ENCODE data around the gene THSD7B. TPM values are rescaled to one million over a fixed set of nuclear protein-coding genes. Genes with fewer than 3 reads are reported as not detected.

The THSD7B gene
- total and polyA plus RNA-seq, 10 of the 15 experiments (the other 5 are each of a cell fraction or from before 2014, with no cell fraction given), result 0.03 to 0.56 (median 0.28) TPM

DNA sequence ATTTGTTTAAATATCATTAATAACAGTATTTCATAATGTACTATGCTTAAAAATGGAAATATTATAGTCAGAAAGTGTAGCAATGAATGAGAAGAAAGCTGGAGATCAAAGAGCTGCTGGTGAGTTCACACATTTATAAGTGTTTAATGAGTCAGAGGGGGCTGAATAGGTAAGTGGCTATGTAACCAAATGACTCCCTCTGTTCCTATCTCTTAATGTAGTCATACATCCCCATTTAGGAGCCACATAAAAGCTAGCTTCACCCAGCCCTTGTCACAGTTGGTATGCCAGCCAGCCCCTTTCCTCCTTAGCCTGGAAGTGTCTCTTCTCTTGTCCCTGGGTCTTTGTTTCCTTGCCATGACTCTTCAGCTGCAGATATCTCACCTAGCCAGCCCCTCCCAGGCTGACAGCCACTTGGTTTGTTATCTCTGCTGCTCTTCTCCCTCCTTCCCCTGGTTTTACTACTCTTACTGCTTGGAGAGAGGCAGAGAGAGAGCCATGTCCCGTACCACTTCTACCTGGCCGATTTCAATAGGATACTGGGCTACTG lies 760.4 kb downstream of the THSD7B start (continued):
- TF ChIP-seq, protein P1, sequence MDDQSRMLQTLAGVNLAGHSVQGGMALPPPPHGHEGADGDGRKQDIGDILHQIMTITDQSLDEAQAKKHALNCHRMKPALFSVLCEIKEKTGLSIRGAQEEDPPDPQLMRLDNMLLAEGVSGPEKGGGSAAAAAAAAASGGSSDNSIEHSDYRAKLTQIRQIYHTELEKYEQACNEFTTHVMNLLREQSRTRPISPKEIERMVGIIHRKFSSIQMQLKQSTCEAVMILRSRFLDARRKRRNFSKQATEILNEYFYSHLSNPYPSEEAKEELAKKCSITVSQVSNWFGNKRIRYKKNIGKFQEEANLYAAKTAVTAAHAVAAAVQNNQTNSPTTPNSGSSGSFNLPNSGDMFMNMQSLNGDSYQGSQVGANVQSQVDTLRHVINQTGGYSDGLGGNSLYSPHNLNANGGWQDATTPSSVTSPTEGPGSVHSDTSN (IDR thresholded peaks at IDR 0.05; ENCODE audit: insufficient replicate concordance, low read depth, low read length), result no peak

DNA sequence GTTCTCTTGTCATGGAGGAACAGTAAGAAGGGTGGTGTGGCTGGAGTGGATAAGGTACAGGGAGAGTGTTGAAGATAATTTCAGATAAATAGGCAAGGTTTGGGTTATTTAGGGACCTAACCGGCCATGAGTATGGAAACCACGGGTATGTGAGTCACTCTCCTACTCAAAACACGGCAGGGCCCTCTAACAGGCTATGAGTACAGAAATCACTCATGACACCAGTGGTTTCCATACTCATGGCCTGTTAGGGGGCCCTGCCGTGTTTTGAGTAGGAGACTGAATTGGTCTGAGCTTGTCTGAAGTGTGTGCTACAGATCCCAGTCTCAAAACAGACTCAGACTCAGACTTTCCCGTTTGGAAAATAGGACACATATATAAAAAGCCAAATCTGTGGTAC lies 770.6 kb downstream of the THSD7B start:
- FAIRE-seq (no peak), DNase-seq (ENCODE audit: low read depth, low spot score) (no peak), ATAC-seq (peak; percentile 61)
- in situ Hi-C loops (cut with MboI), result no loop called here
- Histone ChIP-seq H3K4me1 (ENCODE audit: control insufficient read depth, insufficient read depth, low read length) (no peaks in the 10 kb centered on the region), H4K20me1 (ENCODE audit: control insufficient read depth, insufficient read depth) (no peaks in the 10 kb centered on the region), H3K27me3 (replicated peaks in 1 of 2; ENCODE audit: control insufficient read depth in 2 of 2, insufficient read depth in 2 of 2, low read length in 1 of 2) (no peaks in the 10 kb centered on the region), H3K27ac (ENCODE audit: control insufficient read depth, insufficient read depth) (no peak overlapping the region), H3K79me2 (ENCODE audit: control insufficient read depth, insufficient read depth, low read length) (no peaks in the 10 kb centered on the region), H2AFZ (ENCODE audit: control insufficient read depth, low read depth, low read length) (no peak overlapping the region), H3K4me2 (ENCODE audit: control insufficient read depth, insufficient read depth) (no peak overlapping the region), H3K9me3 (replicated peaks; ENCODE audit: control insufficient read depth, insufficient read depth, low read length) (no peaks in the 10 kb centered on the region), H3K4me3 (no peak overlapping the region), H3K9ac (ENCODE audit: control insufficient read depth, insufficient read depth, low read length) (no peak overlapping the region), H3K36me3 (ENCODE audit: control insufficient read depth in 2 of 2, insufficient read depth in 2 of 2, low read length in 1 of 2) (no peaks in the 10 kb centered on the region)
- POLR2A ChIA-PET, result no interaction called here
- intact Hi-C loops (cut with micrococcal nuclease; ENCODE audit: unreplicated experiment), result no loop called here
- TF ChIP-seq, protein P2, sequence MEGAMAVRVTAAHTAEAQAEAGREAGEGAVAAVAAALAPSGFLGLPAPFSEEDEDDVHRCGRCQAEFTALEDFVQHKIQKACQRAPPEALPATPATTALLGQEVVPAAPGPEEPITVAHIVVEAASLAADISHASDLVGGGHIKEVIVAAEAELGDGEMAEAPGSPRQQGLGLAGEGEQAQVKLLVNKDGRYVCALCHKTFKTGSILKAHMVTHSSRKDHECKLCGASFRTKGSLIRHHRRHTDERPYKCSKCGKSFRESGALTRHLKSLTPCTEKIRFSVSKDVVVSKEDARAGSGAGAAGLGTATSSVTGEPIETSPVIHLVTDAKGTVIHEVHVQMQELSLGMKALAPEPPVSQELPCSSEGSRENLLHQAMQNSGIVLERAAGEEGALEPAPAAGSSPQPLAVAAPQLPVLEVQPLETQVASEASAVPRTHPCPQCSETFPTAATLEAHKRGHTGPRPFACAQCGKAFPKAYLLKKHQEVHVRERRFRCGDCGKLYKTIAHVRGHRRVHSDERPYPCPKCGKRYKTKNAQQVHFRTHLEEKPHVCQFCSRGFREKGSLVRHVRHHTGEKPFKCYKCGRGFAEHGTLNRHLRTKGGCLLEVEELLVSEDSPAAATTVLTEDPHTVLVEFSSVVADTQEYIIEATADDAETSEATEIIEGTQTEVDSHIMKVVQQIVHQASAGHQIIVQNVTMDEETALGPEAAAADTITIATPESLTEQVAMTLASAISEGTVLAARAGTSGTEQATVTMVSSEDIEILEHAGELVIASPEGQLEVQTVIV (IDR thresholded peaks at IDR 0.05; ENCODE audit: borderline replicate concordance, partially characterized antibody), result no peak
- TF ChIP-seq, protein P3, sequence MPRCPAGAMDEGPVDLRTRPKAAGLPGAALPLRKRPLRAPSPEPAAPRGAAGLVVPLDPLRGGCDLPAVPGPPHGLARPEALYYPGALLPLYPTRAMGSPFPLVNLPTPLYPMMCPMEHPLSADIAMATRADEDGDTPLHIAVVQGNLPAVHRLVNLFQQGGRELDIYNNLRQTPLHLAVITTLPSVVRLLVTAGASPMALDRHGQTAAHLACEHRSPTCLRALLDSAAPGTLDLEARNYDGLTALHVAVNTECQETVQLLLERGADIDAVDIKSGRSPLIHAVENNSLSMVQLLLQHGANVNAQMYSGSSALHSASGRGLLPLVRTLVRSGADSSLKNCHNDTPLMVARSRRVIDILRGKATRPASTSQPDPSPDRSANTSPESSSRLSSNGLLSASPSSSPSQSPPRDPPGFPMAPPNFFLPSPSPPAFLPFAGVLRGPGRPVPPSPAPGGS (IDR thresholded peaks at IDR 0.05; ENCODE audit: borderline replicate concordance, insufficient read depth, low read depth, low read length, poor library complexity, severe bottlenecking), result no peak
- TF ChIP-seq ZNF622 (IDR thresholded peaks at IDR 0.05) (no peak), NR2C2 (IDR thresholded peaks at IDR 0.05; ENCODE audit: borderline replicate concordance, control insufficient read depth, insufficient read length, low read depth) (no peak), GATAD2B (conservative IDR thresholded peaks at IDR 0.05; ENCODE audit: low read depth) (no peak), NR2C1 (IDR thresholded peaks at IDR 0.05) (no peak)
- TF ChIP-seq, protein P4, sequence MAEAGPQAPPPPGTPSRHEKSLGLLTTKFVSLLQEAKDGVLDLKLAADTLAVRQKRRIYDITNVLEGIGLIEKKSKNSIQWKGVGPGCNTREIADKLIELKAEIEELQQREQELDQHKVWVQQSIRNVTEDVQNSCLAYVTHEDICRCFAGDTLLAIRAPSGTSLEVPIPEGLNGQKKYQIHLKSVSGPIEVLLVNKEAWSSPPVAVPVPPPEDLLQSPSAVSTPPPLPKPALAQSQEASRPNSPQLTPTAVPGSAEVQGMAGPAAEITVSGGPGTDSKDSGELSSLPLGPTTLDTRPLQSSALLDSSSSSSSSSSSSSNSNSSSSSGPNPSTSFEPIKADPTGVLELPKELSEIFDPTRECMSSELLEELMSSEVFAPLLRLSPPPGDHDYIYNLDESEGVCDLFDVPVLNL (IDR thresholded peaks at IDR 0.05; ENCODE audit: low read depth, low read length), result no peak
- TF ChIP-seq, protein P5, sequence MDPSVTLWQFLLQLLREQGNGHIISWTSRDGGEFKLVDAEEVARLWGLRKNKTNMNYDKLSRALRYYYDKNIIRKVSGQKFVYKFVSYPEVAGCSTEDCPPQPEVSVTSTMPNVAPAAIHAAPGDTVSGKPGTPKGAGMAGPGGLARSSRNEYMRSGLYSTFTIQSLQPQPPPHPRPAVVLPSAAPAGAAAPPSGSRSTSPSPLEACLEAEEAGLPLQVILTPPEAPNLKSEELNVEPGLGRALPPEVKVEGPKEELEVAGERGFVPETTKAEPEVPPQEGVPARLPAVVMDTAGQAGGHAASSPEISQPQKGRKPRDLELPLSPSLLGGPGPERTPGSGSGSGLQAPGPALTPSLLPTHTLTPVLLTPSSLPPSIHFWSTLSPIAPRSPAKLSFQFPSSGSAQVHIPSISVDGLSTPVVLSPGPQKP (IDR thresholded peaks at IDR 0.05; ENCODE audit: low read depth, low read length), result no peak
- no TSS peak for BruUV-seq (replicated peaks)
- SMC1A ChIA-PET (ENCODE audit: uncharacterized antibody, unreplicated experiment), result no interaction called here
- CTCF ChIA-PET, result no interaction called here
- RAD21 ChIA-PET (ENCODE audit: unreplicated experiment), result no interaction called here
- WGBS (ENCODE audit: insufficient coverage, insufficient replicate concordance, low lambda C conversion rate, missing lambda C conversion rate), result 0% methylated on average over 5 of the region's 5 CpGs
